ENCODE results near the gene PALB2. TPM values are rescaled to one million over a fixed set of nuclear protein-coding genes. Genes with fewer than 3 reads are reported as not detected.

Gene PALB2
- total and polyA plus RNA-seq, 2 of the 13 experiments (the other 11 are each of a cell fraction or from before 2014, with no cell fraction given), result 12.1 to 40.9 TPM

- TF ChIP-seq ZBTB20 (CRISPR knock-in tag; IDR thresholded peaks at IDR 0.05; ENCODE audit: borderline replicate concordance, low read depth) (peak; percentile 54), TBL1XR1 (IDR thresholded peaks at IDR 0.05; ENCODE audit: borderline replicate concordance, low read length, partially characterized antibody) (no peak), ZNF513 (CRISPR knock-in tag; conservative IDR thresholded peaks at IDR 0.05) (0 out of 2 replicates have a peak, but pooled peaks have one; percentile 28), HNF4G (IDR thresholded peaks at IDR 0.05; ENCODE audit: borderline replicate concordance, low read depth, low read length) (peak; percentile 33; the same call in 1 of the 2 replicates), HNF4G (CRISPR knock-in tag; IDR thresholded peaks at IDR 0.05; ENCODE audit: borderline replicate concordance, low read depth) (no peak), ZBTB14 (CRISPR knock-in tag; IDR thresholded peaks at IDR 0.05) (no peak), ZFP36 (IDR thresholded peaks at IDR 0.05; ENCODE audit: borderline replicate concordance, low read depth, low read length, partially characterized antibody) (no peak), CC2D1A (CRISPR knock-in tag; IDR thresholded peaks at IDR 0.05) (peak; percentile 46; the same call in 1 of the 2 replicates), ZNF841 (CRISPR knock-in tag; IDR thresholded peaks at IDR 0.05; ENCODE audit: borderline replicate concordance) (no peak), ZNF737 (CRISPR knock-in tag; IDR thresholded peaks at IDR 0.05; ENCODE audit: borderline replicate concordance) (no peak), GZF1 (CRISPR knock-in tag; IDR thresholded peaks at IDR 0.05) (no peak; the same call in 1 of the 2 replicates), TFDP1 (CRISPR knock-in tag; IDR thresholded peaks at IDR 0.05; ENCODE audit: borderline replicate concordance) (peak; percentile 75; the same call in 1 of the 2 replicates), ZNF552 (CRISPR knock-in tag; IDR thresholded peaks at IDR 0.05; ENCODE audit: borderline replicate concordance) (no peak), POGK (CRISPR knock-in tag; conservative IDR thresholded peaks at IDR 0.05) (0 out of 2 replicates have a peak, but pooled peaks have one; percentile 47), PRDM4 (CRISPR knock-in tag; IDR thresholded peaks at IDR 0.05; ENCODE audit: borderline replicate concordance) (no peak), FOSL2 (CRISPR knock-in tag; IDR thresholded peaks at IDR 0.05) (peak; percentile 3; the same call in 1 of the 2 replicates), ZNF256 (CRISPR knock-in tag; conservative IDR thresholded peaks at IDR 0.05) (0 out of 2 replicates have a peak, but pooled peaks have one; percentile 69), ZNF83 (CRISPR knock-in tag; IDR thresholded peaks at IDR 0.05; ENCODE audit: borderline replicate concordance) (no peak), HIVEP1 (CRISPR knock-in tag; IDR thresholded peaks at IDR 0.05) (0 out of 2 replicates have a peak, but pooled peaks have one; percentile 7), MEIS2 (CRISPR knock-in tag; IDR thresholded peaks at IDR 0.05) (peak; percentile 20; the same call in 1 of the 2 replicates)
These were observed 45.7 kb downstream of the PALB2 start (continued) for GRCh38 chr16:23595246-23595950.

All from HepG2 (cell line).